HG02759 (cell line): ENCODE results near the gene STON2.
"Not testable (repeated sequence)": the region's sequence is repeated elsewhere in the genome, so short reads cannot be mapped to it uniquely, and the experiment has no call there.

Experiments used
- ATAC-seq: cut with Tn5 transposase; IDR thresholded peaks from one replicate; pipeline ENCODE4 v1.9.1; 2021; ENCODE audit warnings: mild to moderate bottlenecking, moderate library complexity; ENCODE audit not compliant: unreplicated experiment

STON2 gene

DNA sequence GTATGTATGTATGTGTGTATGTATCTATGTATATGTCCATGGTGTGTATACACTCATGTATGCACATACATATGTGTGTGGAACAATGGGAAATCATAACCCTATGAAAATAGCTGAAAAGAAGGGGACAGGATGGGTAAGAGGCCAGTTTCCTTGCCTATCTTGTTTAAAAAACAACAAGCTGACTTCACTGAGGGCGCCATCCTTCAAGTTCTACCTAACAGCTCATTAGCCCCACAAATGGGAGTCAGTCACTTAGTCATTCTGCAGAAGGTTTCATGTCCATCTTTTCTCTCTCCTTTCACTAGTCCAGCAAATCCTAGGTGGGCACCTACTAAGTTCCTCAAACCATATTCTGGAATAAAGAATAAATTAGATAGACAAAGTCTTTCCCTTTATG is 14.7 kb downstream of the STON2 start:
- no peak for ATAC-seq

DNA sequence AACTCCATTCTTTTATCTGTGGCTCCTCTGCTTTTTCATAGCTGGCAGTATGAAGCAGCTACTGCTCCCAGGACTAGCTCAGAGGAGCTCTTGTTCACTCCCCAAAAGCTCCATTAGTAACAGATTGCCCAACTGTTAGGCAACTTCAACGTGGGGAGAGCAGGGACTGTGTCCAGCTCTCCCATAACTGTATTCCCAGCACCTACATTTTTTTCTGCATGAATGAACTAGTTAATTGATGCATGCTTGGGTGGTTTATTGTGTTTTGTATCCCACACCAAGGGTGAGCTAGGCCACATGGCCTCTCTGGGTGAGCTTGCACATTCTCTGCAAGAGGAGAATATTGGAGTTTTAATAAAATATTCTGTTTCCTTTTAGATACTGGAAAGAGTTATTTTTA is 15.2 kb downstream of the STON2 start:
- ATAC-seq: no peak

DNA sequence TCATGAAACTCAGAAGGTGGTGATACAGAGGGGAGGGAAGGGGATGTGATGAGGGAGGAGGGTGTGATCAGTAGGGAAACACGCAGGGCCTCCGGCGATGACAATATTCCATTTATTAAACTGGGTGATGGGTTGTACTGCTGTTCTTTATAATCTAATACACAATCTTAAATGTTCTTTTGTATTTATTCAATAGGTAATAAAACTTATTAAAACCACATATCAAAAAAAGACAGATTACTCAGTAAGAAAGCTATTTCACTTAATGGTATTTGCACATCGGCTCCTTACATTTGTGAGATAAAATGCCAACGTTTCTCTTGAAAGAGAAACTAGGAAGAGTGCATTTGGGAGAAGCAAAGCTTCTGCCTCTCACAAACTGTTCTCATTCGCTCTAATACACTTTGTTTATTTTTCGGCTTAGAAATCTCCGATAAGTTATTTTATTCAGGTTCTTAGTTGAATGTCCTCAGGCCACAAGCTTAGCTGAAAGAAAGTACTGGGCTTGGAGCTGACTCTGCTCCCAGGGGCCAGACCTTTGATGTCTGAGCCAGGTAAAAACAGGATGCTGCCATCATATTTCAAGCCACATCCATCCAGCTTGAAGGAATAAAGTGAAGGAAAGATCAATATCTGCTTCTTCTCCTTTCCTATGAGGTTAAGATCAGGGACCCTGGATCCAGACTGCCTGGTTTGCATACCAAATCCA is 17.5 kb downstream of the STON2 start:
- ATAC-seq: no peak

GRCh38 chr14:81380009-81380408 is 20.1 kb downstream of the STON2 start:
- not testable (repeated sequence) for ATAC-seq

DNA sequence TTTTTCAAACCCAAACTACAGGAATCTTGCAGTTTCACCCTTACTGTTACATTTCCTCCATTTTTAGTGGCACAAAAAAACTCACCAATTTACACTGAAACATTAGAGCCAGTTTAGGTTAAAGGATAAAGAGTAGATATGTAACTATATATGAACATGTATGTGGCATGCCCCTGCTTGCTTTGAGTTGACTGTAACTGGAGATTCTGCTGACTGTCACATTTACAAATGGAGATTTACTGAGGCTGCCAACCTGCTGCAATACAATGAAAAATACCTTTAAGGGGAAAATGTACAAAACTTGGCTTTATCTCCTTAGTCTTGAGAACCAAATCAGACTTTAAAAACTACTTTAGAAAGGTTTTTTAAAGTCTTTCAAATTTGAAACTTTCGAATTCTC is 28.3 kb downstream of the STON2 start:
- ATAC-seq: no peak

GRCh38 chr14:81367563-81367962 is 32.6 kb downstream of the STON2 start:
- no peak for ATAC-seq

GRCh38 chr14:81366884-81367283 is 33.2 kb downstream of the STON2 start:
- no peak for ATAC-seq

GRCh38 chr14:81366214-81366613 is 33.9 kb downstream of the STON2 start:
- no peak for ATAC-seq

GRCh38 chr14:81363746-81364378 is 36.3 kb downstream of the STON2 start:
- ATAC-seq: no peak

DNA sequence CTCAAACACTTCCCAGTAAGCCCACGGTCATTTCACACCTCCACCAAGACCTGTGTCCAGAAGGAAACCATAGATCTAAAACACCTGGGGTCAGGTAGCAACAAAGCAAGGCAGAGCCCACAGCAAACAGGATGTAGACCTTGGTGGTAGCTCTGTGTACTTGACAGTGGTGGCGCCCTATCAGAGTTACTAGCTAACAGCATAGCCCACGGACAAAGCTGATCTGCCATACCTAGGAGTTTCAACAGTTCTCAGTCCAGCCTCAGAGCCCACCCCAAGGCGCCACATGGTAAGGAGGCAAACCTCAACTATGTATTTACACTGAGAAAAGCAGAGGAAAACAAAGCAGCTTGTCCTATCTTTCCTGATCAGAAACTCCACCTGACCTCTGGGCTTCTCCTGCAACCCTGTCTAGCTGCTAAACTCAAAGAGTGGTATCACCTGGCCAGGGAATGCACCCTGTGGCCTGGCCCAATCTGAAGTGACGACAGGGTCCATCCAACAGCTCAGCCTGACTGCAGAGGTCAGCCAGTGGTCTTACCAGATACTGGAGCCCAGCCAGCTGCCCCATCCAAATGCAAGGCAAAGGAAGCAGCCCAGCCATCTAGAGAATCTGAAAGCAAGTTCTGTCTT is 46.3 kb downstream of the STON2 start:
- ATAC-seq: no peak

- no peak for ATAC-seq
These were observed 47.7 kb downstream of the STON2 start for GRCh38 chr14:81352413-81352812.

DNA sequence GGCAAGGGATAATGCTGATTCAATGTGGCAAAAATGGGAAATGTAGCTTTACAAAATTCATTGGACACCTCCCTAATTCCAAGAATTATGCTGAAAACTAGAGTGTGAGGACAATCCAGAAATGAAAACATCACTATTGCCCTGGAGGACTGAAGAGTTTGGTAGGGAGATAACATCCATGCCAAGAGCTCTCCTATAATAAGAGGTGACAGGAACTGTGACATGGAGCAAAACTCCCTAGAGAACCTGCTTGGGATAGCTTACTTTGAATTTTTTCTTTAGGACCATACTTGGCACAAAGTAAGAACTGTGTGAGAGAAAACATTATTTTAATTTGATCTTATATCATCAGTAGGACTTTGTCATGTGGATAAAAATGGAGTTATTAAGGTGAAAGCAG is 48.9 kb downstream of the STON2 start:
- ATAC-seq: no peak

- no peak for ATAC-seq
These were observed 49.6 kb downstream of the STON2 start for GRCh38 chr14:81350344-81351130.

DNA sequence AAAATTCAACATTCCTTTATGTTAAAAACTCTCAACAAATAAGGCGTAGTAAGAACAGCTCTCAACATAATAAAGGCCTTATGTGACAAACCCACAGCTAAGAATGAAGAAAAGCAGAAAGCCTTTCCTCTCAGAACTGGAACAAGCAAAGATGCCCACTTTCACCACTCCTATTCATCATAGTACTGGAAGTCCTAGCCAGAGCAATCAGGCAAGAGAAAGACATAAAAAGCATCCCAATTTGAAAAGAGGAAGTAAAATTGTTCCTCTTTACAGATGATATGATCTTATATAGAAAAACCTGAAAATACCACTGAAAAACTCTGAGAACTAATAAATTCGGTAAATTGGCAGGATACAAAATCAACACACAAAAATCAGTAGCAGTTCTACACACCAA is 52.1 kb downstream of the STON2 start:
- ATAC-seq: no peak

DNA sequence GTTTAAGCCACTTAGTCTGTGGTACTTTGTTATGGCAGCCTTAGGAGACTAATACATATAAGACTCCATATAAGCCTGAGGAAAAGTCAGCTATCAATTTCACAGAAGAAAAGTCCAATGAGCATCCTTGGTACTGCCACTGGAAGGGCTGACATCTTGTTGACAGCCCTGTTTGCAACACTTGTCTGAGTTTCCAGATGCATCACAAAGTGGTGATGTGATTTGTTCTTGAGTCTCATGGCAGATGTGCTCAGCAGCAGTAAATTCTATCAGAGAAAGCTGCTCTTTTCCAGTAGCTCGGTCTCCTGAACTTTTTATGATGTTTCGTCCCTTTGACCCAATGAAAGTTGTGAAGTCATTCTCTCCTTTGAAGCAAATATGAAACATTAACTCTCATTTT is 54.3 kb downstream of the STON2 start:
- ATAC-seq: no peak

- ATAC-seq: no peak
These were observed 55.5 kb downstream of the STON2 start for GRCh38 chr14:81344481-81345160.

DNA sequence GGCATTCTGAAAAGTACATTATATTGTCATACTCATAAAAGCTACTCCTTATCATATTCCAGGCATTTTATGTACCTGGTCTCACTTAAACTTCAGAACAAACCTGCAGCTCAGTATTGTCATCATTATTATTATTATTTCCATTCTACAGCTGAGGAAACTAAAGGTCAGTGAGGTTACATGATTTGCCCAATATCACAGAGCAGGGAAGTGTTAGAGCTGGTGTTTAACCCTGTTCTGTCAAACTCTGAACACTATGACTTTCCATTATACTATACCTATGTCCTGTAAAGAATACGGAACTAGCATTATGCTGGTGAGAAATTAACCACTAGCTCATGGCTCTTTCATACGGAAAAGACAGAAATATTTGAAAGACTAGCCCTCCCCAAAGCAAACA is 56.4 kb downstream of the STON2 start:
- no peak for ATAC-seq

DNA sequence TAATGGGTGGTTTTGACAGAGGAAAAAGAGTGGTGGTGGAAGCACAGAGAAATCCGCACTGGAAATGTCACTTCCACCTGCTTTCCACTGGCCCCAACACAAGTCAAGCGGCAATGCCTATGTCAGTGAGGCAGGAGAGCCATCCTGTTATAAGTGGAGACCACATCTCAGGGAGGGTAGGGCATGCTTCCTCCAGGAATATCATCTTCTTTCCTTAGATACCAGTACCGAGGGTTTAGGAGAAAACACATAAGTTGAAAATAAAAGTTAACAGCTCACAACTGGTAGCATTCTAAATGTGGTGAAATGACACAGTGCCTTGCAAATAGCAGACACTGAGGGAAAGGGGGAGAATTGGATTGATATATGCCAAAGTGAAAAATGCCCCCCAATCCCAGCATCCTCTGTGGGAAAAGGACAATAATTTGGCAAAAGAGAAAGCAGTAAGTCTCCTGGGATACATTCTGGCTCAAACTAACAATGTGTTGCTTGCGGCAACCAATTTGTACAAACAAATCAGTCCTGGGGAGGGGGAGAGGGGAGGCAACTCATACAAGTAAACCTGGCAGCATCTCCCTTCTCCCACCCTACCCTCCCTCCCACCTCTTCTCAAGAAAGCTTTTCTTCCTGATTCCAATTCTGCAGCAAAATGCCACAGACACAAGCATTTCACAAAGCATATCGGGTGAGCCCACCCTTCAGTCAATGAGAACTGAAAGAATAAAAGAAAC is 57.1 kb downstream of the STON2 start:
- ATAC-seq: no peak

DNA sequence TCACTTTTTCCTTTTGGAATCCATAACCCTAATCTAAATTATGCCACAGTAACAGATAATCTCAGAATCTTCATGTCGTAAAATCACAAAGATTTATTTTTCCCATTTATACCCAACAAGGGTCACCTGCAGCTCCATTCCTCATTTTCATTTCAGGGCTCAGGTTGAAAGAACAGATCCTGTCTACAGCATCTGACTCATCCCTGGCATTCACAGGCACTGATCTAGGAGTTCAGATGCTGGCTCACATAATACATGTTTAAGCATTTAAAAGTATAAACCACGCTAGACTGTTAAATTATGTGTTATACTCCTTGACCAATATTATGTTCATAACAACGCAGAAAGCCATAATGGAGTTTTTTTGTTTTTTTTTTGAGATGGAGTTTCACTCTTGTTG is 58.3 kb downstream of the STON2 start:
- ATAC-seq: no peak

- ATAC-seq: no peak
These were observed 58.8 kb downstream of the STON2 start for GRCh38 chr14:81341370-81341769.
